A673 (cell line): Measurements from ENCODE around the gene FGFBP3.
"Not testable (repeated sequence)": the region's sequence is repeated elsewhere in the genome, so short reads cannot be mapped to it uniquely, and the experiment has no call there.

Experiments
- EZH2 ChIP-seq: fragments of 200-600 bp; sonication (generic); IDR thresholded peaks from 2 replicates; pipeline ENCODE4 v1.6.1; 2017; ENCODE audit warnings: borderline replicate concordance, low read depth, mild to moderate bottlenecking, mixed read lengths, antibody characterized with exemption, low read length; ENCODE audit not compliant: poor library complexity, severe bottlenecking
- TF ChIP-seq, protein P1 (sequence below): fragments of 300-800, 200-600 bp; sonication (generic); conservative IDR thresholded peaks from 2 replicates; pipeline ENCODE4 v1.5.1; 2017; ENCODE audit warnings: low read depth, mild to moderate bottlenecking, antibody characterized with exemption, low read length, moderate library complexity, mixed read lengths

DNA sequence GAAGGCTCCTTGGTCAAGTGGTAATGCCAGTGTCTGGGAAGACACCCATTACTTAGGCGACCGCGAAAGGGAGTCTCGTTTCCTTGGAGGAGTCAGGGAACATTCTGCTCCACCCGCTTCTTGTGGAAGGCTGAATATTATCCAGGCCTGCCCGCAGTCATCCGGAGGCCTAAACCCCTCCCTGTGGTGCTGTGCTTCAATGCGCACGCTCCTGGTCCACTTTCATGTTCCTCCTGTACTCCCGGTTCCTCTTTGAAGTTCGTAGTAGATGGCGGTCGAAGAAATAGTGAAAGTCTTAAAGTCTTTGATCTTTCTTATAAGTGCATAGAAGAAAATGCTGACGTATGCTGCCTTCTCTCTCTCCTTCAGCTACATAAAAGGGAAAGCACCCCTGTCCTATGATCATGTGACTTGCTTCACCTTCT, 15.0 kb downstream of the FGFBP3 start:
- TF ChIP-seq, protein P1, sequence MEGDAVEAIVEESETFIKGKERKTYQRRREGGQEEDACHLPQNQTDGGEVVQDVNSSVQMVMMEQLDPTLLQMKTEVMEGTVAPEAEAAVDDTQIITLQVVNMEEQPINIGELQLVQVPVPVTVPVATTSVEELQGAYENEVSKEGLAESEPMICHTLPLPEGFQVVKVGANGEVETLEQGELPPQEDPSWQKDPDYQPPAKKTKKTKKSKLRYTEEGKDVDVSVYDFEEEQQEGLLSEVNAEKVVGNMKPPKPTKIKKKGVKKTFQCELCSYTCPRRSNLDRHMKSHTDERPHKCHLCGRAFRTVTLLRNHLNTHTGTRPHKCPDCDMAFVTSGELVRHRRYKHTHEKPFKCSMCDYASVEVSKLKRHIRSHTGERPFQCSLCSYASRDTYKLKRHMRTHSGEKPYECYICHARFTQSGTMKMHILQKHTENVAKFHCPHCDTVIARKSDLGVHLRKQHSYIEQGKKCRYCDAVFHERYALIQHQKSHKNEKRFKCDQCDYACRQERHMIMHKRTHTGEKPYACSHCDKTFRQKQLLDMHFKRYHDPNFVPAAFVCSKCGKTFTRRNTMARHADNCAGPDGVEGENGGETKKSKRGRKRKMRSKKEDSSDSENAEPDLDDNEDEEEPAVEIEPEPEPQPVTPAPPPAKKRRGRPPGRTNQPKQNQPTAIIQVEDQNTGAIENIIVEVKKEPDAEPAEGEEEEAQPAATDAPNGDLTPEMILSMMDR = not testable (repeated sequence)
- not testable (repeated sequence) for TF ChIP-seq EZH2
